MCF 10A (cell line): Measurements from ENCODE around the gene ZNF536. TPM values are rescaled to one million over a fixed set of nuclear protein-coding genes. Genes with fewer than 3 reads are reported as not detected.

Source experiments
- BruUV-seq: library from RNA; stranded (reverse); fragments of 400-500 nt; replicated peaks from 2 replicates; lab custom pipeline; 2021; lab: Mats Ljungman, UMichigan
- CTCF ChIA-PET: fragments of 300-600 bp; sonication (Branson Sonifier 250); formaldehyde crosslinking; extraction: SDS; loops from one replicate; lab custom pipeline; 2021; ENCODE audit warnings: antibody characterized with exemption, inconsistent platforms; lab: Yijun Ruan, JAX
- POLR2A ChIA-PET: fragments of 300-600, 350-650 bp; sonication (Branson Sonifier 250); formaldehyde crosslinking; extraction: SDS; loops from one replicate; lab custom pipeline; 2020; ENCODE audit warnings: antibody characterized with exemption, inconsistent platforms; lab: Yijun Ruan, JAX
- DNase-seq: peaks from one replicate; pipeline ENCODE4 v3.0.0-alpha.2; 2018; ENCODE audit not compliant: unreplicated experiment
- H3K27ac Mint-ChIP-seq: one replicate; pipeline ENCODE4 v1.8.0; 2022; ENCODE audit warnings: mild to moderate bottlenecking, low read depth, mixed read lengths; ENCODE audit not compliant: unreplicated experiment
- H3K27me3 Mint-ChIP-seq: one replicate; pipeline ENCODE4 v1.8.0; 2022; ENCODE audit warnings: mixed read lengths; ENCODE audit not compliant: insufficient read depth, unreplicated experiment
- H3K36me3 Mint-ChIP-seq: one replicate; pipeline ENCODE4 v1.8.0; 2022; ENCODE audit warnings: mild to moderate bottlenecking, moderate library complexity, mixed read lengths; ENCODE audit not compliant: insufficient read depth, unreplicated experiment
- H3K4me1 Mint-ChIP-seq: one replicate; pipeline ENCODE4 v1.8.0; 2022; ENCODE audit warnings: mixed read lengths; ENCODE audit not compliant: insufficient read depth, unreplicated experiment
- H3K4me3 Mint-ChIP-seq: one replicate; pipeline ENCODE4 v1.8.0; 2022; ENCODE audit warnings: mild to moderate bottlenecking, moderate library complexity, mixed read lengths; ENCODE audit not compliant: unreplicated experiment
- H3K9me3 Mint-ChIP-seq: one replicate; pipeline ENCODE4 v1.8.0; 2022; ENCODE audit warnings: mixed read lengths; ENCODE audit not compliant: unreplicated experiment
- CTCF ChIP-seq: fragments of 200-600 bp; IDR thresholded peaks from one replicate; pipeline ENCODE4 v1.8.0; 2022; ENCODE audit warnings: antibody characterized with exemption, mild to moderate bottlenecking; ENCODE audit not compliant: unreplicated experiment
- intact Hi-C: fragments of 100-400 bp; cut with micrococcal nuclease; formaldehyde crosslinking; loops from 2 replicates; pipeline ENCODE4 v1.14.1; 2022
- total RNA-seq: library from RNA; stranded (reverse); gene quantifications from 2 replicates; pipeline ENCODE4 v1.2.3, GENCODE V29; 2022

Gene ZNF536
- total RNA-seq, 1 experiment from 2014 or later, result not detected

- intact Hi-C loops, result no loop called here
- H3K36me3 Mint-ChIP-seq, result no peaks in the 10 kb centered on the region
- no peak for DNase-seq
- POLR2A ChIA-PET, result no interaction called here
- no peak for TF ChIP-seq CTCF
- no peak overlapping the region for H3K4me3 Mint-ChIP-seq
- BruUV-seq, result no TSS peak
- CTCF ChIA-PET, result no interaction called here
- no peak overlapping the region for H3K27ac Mint-ChIP-seq
- H3K27me3 Mint-ChIP-seq, result no peaks in the 10 kb centered on the region
- peaks cover 27% of the 10 kb centered on the region for H3K9me3 Mint-ChIP-seq
- no peaks in the 10 kb centered on the region for H3K4me1 Mint-ChIP-seq
Measured at GRCh38 chr19:30356951-30357579, 15.1 kb upstream of the ZNF536 start.

DNA sequence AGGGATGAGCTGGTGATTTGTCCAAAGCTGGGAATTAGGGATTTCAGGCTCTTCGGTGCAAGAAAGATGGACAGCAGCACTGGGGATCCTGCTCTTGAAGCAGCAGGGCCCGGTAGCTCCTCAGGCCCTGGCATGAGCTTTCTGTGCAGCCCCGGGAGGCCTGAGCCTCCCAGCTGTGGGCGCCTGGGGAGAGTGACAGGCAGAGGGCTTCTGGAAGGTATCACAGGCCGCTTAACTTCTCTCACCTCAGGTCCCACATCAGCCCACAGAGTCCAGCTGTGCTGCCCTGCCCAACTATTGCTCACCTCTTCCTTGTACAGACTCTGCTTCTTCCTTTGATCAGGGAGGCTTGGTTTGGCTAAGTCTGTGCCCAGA is 14.6 kb upstream of the ZNF536 start:
- Mint-ChIP-seq H3K4me3 (no peak overlapping the region), H3K27ac (no peak overlapping the region), H3K4me1 (no peaks in the 10 kb centered on the region), H3K27me3 (no peaks in the 10 kb centered on the region), H3K36me3 (no peaks in the 10 kb centered on the region), H3K9me3 (peaks cover 27% of the 10 kb centered on the region)
- ChIA-PET CTCF (no interaction called here), POLR2A (no interaction called here)
- DNase-seq, result no peak
- TF ChIP-seq CTCF, result no peak
- intact Hi-C loops, result no loop called here
- no TSS peak for BruUV-seq

DNA sequence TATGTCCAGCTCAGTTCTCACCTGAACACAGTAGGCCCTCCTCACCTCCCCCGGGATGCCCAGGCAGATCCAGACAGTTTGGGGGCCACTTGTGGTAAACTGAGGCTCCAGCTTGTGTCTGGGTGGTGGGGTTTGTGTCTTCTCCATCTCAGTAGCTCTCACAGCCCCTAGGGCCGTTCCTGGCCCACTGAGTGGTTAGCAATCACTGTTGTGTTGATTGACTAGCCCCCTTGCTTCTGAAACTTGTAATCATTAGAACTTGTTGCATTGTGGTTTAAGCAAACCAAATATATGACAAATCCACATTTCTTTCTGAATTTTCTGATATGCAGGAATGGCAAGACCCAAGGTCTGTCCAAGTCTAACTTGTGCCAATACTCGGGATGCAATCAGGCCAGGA is 13.9 kb upstream of the ZNF536 start:
- CTCF ChIA-PET, result interaction anchor here (0.6 kb wide), 1 partner anchor 53 kb away, joined by 3 read pairs; no protein-coding TSS in a partner anchor
- Mint-ChIP-seq H3K27me3 (no peaks in the 10 kb centered on the region), H3K4me1 (no peaks in the 10 kb centered on the region), H3K27ac (no peak overlapping the region), H3K36me3 (no peaks in the 10 kb centered on the region), H3K9me3 (peaks cover 29% of the 10 kb centered on the region), H3K4me3 (no peak overlapping the region)
- intact Hi-C loops, result no loop called here
- no peak for DNase-seq
- BruUV-seq, result no TSS peak
- no peak for TF ChIP-seq CTCF
- POLR2A ChIA-PET, result no interaction called here

DNA sequence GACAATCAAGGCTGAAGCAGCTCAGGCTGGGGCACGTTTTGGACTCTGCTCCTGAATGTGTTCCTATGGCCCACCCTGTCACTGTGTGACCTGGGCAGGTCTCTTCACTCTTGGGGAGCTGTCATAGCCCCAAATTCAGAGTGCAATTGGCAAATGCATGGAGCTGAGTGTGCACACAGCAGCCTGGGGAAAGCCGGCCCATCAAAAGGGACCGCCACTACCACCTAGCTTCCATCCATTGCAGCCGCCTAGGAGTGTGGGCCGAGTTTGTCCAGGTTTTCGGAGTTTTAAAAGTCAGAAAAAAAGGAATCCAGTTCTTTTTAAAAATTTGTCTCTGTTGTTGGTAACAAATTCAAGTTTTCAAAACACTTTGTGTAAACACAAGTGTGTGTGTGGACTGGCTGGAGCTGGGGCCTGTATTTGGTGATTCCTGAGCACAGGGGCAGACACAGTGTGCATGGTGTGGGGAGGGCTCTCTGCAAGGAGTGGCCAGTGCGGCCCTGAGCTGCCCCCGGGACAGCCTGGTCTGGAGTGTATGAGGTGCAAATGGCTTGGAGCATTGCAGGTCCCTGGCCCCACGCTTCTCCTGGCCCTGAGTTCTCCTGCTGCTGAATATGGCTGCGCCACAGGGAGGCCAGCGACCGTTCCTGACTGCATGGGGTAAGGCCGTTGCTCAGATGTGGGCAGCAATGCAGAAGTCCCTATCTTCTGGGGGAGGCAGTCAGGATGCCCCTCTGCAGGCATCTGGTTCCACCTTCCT is 13.2 kb upstream of the ZNF536 start:
- Mint-ChIP-seq H3K4me1 (no peaks in the 10 kb centered on the region), H3K4me3 (no peak overlapping the region), H3K27ac (no peak overlapping the region), H3K9me3 (peaks cover 36% of the 10 kb centered on the region), H3K36me3 (no peaks in the 10 kb centered on the region), H3K27me3 (no peaks in the 10 kb centered on the region)
- CTCF ChIA-PET, result interaction anchor here (0.6 kb wide), 1 partner anchor 53 kb away, joined by 3 read pairs; no protein-coding TSS in a partner anchor
- intact Hi-C loops, result no loop called here
- POLR2A ChIA-PET, result no interaction called here
- TF ChIP-seq CTCF, result no peak
- BruUV-seq, result no TSS peak
- DNase-seq, result no peak
